GM21723 (cell line): ENCODE measurements around the gene ZKSCAN8.

Experiments
- ATAC-seq: cut with Tn5 transposase; IDR thresholded peaks from one replicate; pipeline ENCODE4 v1.9.1; 2021; ENCODE audit warnings: mild to moderate bottlenecking, moderate library complexity; ENCODE audit not compliant: unreplicated experiment

Gene ZKSCAN8

GRCh38 chr6:28206527-28206926 lies 64.8 kb downstream of the ZKSCAN8 start:
- no peak for ATAC-seq

- no peak for ATAC-seq
Measured at GRCh38 chr6:28206928-28207509, 65.3 kb downstream of the ZKSCAN8 start.

GRCh38 chr6:28207510-28208110 lies 65.9 kb downstream of the ZKSCAN8 start:
- ATAC-seq, result no peak

GRCh38 chr6:28208111-28208659 lies 66.5 kb downstream of the ZKSCAN8 start:
- ATAC-seq, result no peak
